Activated CD4-positive, CD25-positive, alpha-beta regulatory T cell treated with anti-CD3 and anti-CD28 coated beads, Interleukin-2, amount 50 U/mL, for 24 hours (primary cell): ENCODE measurements around the gene CDK5.

Experiments used
- ATAC-seq, 2 donors: fragments of 150-1000 bp; cut with Tn5 transposase; one replicate each; pipeline ENCODE4 v1.10.0; 2021; ENCODE audit warnings: mild to moderate bottlenecking in 1 of 2, moderate library complexity in 1 of 2

CDK5 gene

DNA sequence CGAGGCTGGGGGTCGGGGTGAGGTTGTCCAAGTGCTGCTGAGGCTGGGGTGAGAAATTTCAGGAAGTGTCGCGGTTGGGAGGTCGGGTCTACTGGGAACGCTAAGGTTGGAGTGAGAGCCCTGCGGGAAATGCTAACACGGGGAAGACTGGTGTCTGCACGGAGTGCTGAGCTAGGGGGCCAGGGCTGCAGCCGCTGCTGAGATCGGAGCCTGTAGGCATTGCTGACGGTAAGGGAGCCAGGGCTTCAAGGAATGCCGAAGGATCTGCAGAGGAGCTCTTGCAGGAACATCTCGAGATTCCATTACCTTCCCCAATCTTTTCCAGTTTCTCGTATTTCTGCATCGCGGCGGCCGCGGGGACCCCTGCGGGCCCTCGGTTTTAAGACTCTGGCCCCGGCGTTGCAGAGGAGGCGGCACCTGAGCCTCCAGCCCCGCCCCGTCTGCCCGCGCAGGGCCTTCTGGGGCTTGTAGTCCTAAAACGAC, at the start of gene CDK5:
Gene CDK5, minus strand, starts transcription at position 392 of the 483 bp plus-strand sequence. Its CDS starts 49 bp downstream, at position 343.
- peak; percentile 0 to 1 for ATAC-seq

- no peak for ATAC-seq
Observed at GRCh38 chr7:151104411-151105235, 46.9 kb upstream of the CDK5 start.

DNA sequence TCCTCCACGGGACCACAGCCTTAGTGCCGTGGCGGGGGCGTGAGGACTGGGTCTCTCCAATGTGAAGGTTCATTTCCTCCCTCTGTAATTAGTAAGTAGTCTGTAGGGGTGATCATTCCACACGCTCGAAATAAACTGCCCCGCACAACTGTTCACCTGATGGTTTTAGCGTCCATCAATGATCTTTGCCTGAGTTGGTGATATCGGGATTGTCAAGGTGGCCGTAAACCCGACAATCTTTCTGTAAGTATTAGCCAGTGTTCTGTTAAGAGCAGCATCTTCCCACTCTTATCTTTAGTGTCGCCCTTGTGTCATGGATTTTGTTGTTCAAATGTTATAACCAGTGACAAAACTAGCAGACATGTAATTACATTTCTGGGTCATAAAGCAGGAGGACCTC, 46.3 kb upstream of the CDK5 start:
- ATAC-seq, result no peak

- no peak for ATAC-seq
Observed at GRCh38 chr7:151102991-151103390, 45.3 kb upstream of the CDK5 start.

DNA sequence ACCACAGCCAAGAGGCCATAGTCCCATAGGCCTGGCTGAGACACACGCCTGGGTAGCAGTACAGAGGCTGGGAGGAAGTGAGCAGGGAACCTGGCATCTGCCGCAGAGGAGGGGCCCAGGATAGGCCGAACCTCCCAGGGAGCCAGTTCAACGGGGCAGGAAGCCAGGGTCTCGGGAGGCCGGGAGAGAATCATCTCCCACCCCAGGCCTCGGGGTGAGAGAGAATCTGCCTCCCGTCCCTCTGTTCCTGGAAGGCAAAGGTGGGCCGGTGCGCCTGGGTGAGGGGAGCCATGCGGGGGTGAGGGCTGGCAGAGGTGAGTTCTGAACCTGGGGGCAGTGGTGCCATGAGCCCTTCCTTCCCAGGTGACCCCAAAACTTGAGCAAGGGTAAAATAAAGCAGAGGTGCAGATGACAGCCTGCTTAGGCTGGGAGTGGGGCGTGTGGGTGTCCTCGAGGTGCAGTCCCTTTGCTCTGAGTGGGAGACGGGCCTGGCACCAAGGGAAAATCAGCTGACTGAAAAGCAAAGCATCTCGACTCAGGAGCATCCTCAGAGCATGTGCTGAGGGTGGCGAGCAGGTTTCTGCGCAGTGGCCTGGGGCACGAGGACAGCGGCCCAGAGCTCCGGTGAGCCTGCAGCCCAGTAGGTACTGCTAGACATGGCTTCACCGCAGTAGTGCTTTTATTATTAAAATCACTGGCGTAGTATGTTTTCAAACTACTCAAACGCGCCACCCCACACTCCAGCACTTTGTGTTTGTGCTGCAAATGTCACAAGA, 44.1 kb upstream of the CDK5 start:
- no peak for ATAC-seq

DNA sequence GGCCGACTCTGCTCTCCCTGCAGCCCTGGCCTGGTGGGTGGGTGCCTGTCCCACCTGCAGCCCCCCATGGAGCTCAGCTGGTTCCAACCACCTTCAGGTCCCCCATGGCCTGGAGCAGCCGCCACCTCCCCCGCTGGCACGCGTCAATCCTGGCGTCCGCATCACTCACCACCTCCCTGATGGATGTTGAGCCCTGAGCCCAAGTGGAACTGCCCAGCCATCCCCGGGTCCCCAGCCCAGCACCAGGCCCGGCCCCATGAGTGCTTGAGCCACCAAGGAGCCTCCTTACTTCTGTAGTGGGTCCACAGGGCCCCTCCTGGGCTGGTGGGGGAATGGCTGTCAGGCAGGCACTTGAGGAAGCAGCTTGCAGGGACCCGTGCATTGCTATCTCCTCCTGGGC, 43.2 kb upstream of the CDK5 start:
- no peak for ATAC-seq

DNA sequence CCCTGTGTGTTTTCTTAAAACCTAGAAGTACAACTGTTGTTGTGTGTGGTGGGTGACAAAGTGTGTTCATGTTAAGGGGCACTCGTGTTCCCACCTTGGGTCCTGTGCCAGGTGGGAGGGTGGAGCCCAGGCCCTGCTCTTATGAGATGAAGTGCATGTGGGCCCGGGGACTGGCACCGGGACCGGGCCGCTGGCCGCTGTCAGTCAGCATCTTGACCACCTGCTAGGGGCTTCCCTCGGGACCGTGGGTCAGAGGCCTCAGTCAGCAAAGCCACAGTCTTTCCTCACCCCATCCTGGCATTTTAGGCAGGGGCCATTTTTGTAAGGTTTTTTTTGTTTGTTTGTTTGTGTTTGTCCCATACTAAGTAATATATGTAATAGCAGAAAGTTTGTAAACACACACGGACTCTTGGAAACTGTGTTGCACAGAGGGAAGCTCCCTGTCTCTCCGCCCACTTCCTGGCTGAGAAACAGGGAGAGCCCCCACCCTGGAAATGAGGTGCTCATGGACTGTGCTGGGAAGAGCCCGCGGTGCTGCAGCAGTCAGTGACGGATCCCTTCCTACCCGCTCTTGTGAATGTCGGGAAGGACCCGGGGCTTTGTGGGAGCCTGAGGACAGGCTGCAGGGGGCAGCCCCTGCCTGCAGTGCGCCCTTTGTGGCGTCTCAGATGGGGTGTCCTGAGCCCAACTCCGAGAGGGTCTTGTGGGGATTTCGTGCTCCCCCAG, 42.0 kb upstream of the CDK5 start:
- ATAC-seq, result no peak

GRCh38 chr7:151095828-151096475, 38.3 kb upstream of the CDK5 start:
- ATAC-seq, result no peak

DNA sequence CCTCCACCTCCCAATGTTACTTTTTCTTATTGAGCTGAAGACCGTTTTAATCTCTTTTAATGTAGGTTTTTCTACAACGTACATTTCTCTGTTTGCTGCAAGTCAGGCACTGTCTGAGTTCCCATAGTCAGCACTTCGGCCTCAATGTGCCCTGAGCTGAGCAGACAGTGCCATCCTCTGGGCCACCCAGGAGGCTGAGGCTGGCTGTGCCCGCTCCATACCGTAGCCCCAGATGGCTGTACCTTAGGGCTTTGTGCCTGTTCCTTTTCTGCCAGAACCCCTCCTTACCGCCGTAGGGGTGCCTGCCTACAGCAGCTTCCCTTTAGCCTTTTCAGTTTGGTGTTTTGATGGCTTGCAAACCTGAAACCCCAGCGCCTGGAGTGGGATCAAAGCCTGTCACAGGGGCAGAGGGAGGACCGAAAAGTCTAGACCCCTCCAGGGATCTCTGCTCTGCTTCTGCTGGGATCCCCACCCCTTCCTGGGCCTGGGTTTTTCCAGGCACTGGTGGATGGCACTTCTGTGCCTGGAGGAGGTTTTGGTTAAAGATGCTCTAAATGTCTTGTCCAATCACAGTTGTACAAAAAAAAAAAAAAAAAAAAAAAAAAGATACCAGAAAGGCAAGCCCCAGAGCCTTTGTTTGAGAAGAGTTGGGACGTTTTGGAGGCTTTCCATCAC, 37.6 kb upstream of the CDK5 start:
- ATAC-seq, result no peak

DNA sequence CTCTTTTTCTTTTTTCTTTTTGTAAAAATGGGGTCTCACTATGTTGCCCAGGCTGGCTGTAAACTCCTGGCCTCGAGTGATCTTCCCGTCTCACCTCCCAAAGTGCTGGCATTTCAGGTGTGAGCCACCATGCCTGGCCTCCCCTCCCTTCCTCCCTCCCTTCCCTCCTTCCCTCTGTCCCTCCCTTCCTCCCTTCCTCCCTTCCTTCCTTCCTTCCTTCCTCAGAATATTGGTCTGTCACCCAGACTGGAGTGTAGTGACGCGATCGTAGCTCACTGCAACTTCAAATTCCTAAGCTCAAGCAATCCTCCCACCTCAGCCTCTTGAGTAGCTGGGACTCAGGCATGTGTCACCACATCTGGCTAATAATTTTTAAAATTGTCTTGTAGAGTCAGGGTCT, 37.0 kb upstream of the CDK5 start:
- no peak for ATAC-seq

- ATAC-seq, result no peak
Observed at GRCh38 chr7:151093748-151094147, 36.1 kb upstream of the CDK5 start.

GRCh38 chr7:151091988-151092387, 34.3 kb upstream of the CDK5 start:
- ATAC-seq, result no peak

DNA sequence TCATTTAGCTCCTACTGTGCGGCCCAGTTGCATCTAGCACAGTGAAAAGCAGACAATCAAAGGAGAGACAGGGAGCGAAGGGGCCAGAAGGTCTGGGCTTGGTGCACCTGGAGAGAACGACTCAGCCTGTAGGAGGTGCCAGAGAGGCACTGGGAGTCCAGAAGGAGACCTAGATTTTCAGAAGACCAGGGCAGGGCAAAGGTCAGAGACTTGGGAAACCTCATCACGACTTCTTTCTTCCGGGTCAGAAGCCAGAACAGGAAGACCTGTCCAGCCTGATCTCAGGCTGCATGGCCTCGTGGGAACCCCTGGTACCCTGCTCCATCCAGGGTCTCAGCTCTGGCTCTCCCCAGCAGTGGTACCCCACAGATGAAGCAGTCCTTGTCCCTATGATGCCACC, 33.7 kb upstream of the CDK5 start:
- no peak for ATAC-seq

DNA sequence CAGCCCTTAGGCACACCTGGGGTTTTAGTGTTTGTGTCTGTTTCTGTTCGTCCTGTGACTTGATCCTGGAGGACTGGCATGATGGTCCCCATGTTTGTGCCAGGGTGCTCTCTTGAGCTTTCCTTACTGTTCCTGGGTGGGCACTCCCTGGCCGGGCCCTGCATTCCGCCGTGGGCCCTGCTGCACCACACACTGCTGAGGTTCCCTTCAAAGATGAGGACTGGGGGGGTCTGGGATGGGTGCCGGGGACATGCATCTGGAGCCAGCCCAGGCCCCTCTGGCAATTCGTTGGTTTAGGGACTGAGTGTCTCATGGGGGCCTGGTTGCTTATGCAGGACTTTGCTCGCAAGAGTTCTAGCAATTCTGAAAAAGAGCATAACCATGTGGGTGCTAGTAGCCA, 33.3 kb upstream of the CDK5 start:
- ATAC-seq, result no peak

DNA sequence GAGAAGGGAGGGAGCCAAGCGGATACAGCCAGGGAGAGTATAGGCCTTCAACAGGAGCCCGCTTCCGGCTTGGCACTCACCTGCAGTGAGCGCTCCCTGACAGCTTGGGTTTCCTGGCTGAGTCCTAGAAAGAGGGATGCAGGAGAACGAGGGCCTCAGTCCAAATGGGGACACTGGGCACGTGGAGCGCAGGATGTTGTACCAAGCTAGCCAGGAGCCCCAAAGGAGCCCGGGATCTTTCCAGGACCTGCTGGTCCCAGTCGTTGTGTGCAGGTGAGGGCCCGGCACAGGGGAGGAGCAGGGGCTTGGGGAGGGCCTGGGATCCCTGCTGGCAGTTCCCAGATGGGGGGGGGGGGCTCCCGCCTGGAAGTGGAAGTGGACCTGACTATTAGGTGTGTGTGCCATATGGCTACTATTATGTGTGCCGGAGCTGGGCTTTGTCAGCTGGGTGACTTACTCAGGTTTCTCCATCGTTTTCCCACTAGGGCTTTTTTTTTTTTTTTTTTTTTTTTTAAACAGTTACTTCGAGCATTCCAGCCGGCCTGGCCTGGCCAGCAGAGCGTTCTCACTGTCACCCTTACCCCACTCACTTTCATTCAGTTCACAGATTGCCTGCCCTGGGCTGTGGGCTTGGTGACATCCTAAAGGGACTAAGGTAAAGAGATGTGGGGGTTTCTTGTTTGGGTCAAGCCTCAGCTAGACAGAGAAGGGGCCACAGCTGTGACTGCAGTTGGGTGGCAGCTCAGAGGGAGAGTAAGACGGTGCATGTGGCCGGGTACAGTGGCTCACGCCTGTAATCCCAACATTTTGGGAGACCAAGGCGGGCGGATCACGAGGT, 32.4 kb upstream of the CDK5 start:
- no peak for ATAC-seq

- ATAC-seq, result no peak
Observed at GRCh38 chr7:151088856-151089699, 31.4 kb upstream of the CDK5 start.

DNA sequence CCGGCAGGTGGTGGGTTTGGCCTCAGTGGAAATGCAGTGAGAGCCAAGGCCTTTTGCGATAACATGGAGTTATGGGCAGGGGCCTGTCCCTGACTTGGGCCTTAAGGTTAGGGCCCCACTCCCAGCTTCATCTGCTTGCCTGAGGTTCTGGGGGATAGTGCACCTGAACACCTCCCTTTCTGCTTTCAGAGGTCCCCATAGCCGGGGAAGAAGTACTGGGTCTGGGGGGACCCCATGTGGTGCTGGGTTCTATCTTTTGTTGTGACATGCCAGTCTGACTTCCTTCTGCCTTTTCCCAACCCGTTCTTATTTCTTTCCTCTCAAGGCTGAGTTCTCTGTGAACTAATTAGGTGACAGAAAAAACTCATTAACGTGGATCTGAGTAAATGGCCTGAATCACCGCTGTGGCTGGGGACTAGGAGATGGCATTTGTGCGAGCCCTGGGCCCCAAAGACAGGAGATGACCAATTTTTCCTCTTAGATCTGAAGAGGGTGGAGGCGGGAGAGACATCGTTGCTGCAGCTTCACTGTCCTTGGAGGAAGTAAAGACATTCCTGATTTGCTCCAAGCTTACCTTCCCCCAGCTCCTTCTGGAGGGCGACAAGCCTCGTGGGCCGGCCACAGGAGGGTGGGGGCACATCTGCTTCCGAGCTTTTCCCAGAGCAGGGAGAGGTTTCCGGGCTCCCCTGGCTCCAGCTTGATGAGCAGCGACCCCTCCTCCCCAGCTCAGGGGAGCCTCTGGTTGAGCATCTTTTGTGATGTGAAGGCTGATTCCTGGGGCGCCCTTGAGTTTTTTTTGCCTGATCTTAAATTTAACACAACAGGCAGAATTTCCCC, 30.5 kb upstream of the CDK5 start:
- no peak for ATAC-seq

DNA sequence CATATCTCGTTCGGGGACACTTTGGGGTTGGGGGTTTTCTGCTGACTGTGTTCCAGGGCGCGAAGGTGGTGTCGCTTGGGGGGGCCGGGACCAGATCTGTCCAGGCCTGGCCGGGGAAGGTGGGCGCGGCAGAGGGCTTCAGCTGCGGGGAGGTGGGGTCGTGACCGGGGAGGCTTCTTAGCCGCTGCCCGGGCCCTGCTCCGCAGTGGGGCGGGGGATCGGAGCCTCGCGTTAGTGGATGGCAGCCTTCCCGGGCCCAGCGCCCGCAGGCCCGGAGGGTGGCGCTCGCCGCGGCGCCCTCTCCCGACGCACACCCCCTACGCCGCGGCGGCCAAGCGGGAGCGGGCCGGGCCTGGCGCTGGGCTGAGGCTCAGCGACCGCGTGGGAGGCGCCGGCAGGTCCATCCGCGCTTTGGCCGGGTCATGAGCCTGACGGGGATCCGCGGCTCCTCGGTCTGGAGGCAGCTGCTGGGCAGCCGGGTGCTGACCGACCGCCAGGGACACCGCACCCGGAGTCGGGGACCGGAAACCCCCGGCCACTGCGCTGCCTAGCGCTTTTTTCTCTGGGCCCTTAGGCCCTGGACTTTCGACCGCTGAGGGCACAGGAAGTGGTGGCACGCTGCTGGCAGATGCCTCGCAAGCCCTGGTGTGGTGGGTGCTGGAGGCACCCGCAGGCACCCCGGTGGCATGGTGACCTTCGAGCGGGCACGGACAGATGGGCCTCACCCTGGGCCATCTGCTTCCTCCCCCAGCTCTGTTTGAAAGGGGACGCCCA, 29.7 kb upstream of the CDK5 start:
- peak; percentile 11 to 17 for ATAC-seq
